ENCODE measurements around the gene CAMTA1.

Gene CAMTA1

DNA sequence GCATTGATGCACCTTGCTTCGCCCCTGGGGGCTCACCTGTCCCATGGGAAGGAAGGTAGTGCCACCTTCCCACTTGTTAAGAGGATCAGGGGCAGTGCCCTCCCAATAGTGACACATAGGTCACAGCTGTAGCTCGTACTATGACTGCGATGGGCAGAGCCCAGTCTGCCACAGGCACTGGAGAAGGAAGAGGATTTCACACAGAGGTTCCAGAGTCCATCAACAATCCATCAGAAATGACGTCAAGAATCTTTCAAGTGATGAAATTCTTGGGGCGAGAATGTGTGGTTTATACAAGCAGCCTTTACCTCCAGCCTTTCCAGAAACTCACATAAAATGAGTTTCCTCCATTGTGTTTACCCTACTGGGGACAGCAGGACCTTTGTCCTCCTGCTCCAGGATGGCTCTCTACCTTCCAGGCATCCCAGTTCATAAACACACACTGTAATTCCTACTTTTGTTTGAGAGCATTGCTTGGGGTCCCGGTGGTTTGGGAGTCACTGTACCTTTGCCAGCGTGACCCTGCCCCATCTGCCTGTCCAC is 725.2 kb downstream of the CAMTA1 start:
- DNase-seq = no peak

DNA sequence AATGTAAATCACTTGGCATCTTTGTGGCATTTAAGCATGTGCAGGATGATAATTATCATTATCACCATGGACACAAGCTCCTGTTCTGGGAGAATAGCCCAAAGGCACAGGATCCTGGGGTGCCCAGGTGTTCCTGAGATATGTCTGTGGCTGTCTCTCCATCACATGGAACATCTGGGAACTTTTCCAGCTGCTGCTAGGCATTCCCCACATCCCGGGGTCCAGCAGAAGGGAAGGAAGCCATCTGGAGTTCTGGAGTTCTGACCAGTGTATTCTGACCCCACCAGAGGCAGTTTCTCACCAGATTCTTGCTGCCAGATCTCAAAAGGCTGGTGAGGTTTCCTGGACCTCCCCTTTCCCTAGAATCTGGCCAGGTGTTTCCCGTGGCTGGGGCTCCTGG is 726.1 kb downstream of the CAMTA1 start:
- DNase-seq = no peak

DNA sequence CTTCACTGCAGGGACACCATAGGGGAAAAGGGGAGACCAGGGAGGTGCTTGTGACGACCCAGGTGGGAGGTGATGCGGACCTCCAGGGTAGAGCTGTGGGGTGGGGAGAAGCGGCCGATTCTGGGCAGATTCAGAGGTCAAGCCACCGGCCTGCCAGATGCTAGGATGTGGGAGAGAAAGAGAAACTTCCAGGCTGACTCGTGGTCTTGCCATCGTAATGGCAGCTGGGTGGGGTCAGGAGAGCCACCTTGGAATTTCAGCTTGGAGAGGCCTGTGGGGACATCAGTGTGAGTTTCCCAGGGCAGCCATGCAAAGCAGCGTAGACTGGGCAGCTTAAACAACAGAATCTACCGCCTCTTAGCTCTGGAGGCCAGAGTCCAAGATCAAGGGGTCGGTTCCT is 727.8 kb downstream of the CAMTA1 start:
- DNase-seq = no peak

DNA sequence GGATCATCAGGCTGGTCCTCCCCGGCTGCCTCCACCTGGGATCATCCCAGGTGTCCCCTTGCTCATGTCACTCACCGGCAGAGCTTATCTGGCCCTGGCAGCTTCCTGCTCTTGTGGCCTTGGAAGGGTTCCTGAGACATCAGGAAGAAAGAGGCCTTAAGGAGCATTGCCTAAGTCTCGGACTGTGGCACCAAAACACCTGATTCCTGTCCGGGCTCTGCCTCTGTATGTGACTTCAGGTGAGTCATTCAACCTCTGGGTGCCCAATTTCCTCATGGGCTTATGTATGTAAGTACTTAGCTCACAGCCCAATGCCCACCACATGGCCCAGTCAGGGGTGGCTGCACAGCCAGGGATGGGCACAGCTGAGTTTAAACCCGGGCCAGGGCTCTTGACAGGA is 729.9 kb downstream of the CAMTA1 start:
- no peak for DNase-seq

DNA sequence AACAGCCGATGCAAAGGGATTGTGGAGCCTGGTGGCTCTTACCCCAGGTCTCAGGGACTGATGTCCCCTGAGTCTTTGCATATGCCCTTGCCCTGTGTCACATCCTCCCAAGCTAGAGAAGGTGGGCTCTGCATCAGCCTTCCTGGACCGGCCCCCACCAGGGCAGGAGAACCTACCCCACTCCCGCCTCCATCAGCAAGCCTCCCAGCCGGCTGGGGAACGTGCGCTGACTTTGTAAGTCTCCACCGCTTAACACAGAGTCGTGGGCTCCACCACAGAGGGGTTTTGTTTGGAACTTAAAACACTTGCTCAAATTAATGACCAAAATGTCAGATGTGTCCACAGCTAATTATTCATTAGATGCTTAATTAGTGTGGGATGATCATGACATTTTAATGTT is 730.6 kb downstream of the CAMTA1 start:
- DNase-seq = no peak

DNA sequence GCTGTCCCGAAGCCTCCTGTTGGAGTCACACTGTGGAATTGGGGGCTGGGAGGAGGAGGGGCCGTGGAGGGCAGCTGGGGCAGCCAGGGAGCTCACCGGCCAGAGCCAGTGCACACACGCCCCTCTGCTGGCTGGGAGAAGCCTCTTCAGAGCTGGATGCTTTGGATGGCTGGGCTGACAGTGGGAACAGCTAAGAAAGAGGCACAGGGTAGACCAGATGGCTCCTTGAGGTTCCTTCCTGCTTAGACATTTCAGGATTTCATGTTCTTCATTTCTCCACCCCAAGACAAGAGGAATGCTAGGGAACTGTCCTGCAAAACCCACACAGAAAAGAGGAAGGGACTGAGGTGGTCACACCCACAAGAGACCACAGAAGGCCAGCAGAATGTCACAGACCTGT is 731.1 kb downstream of the CAMTA1 start:
- no peak for DNase-seq

DNA sequence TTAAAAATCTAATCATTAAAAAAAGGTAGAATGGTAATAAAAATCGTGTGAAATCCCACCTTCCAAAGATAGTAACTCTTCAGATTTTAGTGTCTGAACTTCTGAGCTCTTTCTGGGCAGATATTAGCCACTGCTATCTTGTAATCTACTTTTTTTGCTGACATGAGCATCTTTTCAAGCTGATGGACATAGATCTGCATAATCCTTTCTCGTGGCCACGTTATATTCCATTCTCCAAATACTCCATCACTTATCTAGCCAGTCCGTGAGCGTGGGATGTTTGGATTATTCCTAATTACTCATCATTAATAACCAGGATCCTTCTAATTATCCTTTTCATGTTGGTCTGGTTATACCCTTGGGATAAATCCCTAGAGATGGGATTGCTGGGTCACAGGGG is 731.7 kb downstream of the CAMTA1 start:
- DNase-seq = no peak

DNA sequence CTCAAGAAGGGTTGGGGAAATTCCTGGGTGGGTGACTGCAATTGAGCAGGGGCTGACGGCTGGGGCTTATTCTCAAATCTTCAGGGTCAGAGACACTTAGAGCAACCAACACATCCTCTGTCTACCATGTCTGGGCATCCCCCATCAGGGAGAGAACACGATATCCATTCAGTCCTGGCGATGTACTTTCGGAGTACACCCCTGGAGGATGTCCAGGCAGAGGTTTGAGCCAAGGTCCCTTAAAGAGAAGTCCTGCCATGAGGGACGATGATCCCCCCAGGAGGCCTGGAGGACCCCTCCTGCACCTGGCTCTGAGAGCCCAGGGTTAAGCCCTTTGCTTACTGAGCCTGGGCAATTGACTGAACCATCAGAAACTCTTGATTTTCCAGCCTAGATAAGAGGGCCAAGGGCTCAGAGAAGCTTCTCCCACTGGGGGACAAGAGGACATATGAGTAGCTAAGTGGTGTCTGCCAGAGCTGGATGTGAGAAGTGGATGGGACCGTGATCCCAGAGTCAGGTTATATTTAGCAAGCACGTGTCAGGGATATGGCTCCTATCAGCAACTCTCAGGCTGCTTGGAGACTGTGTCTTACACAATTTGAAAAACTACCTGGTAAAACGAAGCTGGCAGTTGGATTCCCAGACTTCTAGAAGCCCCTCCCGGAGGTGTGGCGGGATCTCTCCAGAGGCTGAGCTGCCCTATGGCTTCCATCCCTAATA is 732.5 kb downstream of the CAMTA1 start:
- DNase-seq = no peak

DNA sequence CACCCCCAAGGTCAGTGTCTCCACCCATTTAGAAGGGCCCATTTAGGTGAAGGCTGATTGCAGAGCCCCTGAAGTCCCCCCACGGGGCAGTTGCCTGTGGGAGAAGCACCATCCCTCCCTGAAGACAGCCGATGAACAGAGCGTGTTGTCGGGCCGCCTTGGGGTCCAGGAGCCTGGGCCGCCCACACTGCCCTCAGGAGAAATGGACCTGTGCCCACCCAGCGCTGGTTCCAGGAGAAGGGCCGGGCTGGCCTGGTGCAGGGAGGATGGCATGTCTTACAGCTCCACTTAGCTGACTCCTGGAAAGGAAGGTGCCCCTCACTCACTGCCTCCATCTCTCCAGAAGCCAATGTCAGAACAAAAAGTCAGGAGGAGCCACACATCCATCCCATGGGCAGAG is 733.2 kb downstream of the CAMTA1 start:
- no peak for DNase-seq

DNA sequence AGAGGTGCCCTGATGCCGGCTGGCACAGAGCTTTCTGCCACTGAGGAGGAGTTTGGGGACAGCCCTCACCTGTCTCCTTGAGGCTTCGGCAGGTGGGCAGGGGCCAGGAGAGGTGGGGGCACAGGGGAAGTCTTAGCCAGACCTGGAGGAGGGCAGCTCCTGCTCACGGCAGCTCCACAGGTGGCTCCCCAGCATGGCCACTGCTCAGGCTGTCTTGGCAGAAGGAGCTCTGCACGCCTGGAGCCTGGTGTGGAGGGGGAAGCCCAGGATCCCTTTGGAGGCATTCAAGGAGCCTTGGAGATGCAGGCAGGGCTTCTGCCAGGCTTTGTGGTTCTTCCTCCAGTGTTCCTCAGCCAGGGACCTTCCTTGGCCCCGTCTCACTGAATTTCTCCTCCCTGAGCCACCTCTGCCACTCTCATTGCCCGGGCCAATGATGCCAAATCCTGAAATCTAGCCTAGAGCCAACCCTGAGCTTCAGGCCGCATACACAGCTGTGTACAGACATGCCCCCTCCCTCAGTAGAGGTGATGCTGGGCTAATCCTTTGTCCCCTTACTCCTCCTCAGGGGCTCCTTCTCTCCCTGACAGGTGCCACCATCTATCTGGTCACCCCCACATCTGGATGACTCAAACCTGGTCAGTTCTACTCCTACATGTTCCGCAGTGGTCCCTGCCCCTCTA is 734.1 kb downstream of the CAMTA1 start:
- no peak for DNase-seq

DNA sequence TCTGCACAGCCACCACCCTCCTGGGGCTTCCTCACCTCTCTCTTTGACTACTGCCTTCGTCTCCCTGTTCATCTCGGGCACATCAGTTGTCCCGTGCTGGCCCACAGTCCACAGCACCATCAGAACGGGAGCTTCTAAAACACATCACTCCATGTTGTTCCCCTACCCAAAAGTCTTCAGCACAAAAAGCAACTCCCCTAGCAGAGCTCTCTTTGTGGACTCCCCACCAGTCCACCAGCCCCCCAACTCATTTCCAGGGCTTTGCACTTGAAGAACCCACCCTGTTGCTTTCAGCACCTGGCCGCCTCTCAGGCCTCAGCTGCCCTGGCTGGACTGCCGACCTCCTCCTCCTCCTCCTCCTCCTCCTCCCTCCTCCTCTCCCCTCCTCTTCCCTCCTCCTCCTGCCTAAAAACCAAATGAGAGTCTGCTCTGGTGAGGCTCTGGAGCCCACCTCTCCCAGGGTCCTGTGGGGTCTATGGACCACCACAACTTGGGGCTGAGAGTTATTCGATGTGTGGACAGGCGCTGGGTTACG is 734.7 kb downstream of the CAMTA1 start:
- DNase-seq = no peak

DNA sequence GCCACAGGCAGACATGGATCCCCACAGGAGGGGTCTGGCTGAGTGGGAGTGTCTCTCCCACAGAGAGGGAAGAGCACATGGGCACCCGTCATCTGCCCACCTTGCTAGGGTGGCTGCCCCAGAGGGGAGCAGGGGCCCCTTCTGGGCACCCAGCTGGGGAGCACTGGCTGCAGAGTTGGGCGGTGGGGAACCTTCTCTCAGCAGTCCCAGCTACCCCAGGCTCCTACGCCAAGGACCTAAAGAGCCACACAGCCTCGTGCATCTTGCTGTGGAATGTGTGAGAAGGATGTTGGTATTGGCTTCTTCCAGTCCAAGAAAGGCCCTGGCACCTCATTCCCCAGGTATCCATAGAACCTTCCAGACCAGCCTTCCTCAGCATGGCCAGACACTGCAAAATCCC is 735.2 kb downstream of the CAMTA1 start:
- DNase-seq = no peak

DNA sequence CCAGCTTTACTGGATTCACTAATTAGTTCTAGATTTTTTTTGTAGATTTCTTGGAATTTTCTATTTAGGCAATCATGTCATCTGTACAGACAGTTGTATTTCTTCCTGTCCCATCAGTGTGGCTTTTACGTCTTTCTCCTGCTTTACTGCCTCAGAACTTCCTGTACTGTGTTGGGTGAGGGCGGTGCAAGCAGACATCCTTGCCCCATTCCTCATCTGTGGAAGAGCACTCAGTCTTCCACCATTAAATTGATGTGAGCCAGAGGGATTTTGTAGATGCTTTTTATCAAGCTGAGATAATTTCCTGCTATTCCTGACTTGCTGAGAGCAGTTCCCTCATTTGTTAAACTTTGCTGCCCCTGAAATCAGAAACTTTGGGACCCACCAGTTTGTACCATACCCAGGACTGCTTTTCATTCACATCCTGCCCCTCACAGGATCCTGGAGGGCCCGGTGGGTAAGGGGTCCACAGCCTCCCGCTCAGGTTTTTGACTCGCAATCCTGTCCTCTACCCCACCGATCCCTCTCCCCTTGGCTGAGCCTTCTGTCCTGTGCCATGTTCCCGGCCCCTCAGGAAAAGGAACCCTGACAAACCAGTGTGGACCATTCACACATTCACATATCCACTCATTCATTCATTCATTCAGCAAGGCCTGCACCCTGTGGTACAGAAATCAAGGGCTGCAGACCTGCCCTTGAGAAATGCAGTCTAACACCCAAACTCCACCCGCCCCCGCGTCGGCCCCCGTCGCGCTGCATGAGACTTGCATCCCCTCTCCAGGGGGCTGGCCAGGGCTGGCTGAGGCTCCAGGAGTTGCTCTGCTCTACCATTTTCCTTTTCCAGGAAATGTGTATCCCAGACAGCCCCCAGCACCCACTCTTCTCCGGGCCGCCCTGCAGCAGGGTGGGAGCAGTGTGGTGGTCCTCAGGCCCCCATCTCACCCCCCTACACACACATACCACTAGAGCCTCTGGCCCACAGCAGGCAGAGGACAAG is 739.4 kb downstream of the CAMTA1 start:
- DNase-seq = no peak

DNA sequence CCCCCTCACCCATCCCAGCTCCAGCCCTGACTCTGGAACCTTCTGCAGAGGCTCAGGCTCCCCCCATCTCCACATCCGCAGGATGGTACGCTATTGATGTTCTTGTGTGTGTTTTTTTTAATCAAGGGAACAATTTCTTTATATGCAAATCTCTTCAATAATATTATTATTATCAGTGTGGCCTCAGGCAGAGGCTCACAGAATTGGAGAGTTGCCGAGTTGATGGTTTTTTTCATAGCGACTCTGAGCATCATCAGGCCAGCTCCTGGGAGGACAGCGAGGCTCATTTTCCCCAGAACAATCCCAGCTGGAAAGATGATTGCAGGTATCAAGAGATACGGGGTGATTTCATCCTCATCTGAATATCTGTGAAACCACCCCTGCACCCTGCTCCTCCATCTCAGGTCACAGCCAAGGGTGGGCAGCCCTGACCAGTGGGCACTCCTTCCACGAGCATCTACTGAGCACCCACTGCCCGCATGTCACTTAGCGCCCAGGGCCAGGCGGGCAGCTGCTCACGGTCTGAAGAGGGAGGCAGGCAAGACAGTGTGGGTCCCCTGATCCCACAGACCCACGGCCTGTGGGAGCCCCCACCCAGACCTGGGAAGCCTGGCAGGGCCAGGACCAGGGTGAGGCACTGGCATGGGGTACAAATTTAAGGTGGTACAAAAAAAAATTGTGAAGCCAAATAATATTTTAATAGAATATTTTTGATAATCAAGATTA is 740.2 kb downstream of the CAMTA1 start:
- DNase-seq = no peak

DNA sequence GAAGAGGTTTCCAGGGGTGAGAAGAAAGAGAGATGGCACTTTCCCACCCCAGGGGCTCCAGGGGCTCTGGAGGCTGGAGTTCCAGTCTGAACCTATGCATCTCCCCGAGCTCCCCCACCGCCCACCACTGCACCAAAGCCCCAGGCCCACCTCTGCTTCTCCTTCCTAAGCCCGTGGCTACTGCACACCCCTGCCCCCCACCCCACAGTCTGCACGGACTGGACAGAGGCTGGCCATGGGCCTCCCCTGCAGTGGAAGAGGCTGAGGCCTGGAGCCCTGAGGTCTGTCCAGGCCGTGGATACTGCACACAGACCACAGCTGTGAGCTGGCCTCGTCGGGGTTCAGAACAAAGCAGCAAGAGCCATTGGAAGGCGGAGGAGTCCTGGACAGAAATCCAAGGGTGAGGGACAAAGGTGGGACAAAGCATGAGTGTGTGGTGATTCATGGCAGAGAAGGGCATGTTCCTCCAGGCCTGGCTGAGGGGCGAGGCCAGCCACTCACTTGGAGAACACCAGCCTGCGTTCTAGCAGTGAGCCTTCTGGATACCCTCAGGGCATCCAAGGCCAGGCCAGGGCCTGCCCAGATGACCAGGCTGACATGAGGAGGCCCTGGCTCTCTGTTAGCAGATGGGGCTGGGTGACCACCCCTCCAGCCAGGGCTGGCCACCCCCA is 741.1 kb downstream of the CAMTA1 start:
- DNase-seq = no peak

DNA sequence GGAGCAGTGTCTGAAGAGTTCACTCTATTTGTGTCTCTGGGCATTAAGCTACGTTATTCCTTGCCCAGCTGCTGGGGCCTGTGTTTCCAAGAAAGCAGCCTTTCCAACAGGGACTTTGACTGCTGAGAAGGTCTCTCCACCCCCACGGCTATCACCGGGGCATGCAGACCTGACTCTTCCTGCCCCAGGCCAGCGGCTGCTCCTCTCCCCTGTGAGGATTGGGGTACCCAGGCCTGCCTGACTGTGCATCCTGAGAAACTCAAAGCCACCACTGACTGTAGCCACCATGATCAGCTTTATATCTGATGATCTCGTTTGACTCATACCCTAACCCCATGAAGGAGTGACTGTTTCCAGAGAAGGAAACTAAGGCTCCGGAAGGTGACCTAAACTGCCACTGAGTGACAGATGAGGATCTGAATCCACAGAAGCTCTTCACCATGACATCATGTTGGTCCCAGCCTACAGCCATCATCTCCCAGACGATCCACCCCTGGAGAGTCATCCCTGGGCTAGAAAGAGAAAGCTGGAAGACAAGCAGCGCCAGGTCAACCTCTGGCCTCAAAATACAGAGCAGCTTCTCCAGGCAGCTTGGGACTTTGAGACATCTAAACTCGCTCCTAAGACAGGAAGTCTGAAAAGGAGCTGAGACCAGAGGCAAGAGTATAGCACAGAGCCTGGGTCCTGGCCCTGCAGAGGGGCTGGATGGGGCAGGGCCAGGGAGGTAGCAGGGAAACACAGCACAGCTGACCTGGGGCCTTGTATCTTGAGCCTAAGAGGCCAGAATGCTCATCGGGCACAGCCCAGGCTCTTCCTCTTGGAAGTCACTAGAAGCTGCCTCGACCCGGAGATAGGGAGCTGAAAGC is 741.8 kb downstream of the CAMTA1 start:
- no peak for DNase-seq

DNA sequence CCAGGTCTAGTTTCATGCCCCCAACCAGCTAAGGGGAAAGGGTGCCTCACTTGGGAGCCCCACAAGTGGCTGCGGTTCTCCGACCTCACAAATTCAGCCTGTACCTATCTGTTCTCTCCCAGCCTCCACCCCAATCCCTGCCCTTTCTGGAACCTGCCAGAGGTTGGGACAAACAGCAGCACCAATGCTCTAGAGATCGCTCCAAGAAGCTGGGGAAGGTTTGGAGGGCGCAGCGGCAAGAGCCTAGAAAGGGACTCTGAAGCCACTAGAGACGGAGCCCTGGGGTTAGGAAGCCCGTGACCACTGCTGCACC is 742.4 kb downstream of the CAMTA1 start:
- DNase-seq = no peak

DNA sequence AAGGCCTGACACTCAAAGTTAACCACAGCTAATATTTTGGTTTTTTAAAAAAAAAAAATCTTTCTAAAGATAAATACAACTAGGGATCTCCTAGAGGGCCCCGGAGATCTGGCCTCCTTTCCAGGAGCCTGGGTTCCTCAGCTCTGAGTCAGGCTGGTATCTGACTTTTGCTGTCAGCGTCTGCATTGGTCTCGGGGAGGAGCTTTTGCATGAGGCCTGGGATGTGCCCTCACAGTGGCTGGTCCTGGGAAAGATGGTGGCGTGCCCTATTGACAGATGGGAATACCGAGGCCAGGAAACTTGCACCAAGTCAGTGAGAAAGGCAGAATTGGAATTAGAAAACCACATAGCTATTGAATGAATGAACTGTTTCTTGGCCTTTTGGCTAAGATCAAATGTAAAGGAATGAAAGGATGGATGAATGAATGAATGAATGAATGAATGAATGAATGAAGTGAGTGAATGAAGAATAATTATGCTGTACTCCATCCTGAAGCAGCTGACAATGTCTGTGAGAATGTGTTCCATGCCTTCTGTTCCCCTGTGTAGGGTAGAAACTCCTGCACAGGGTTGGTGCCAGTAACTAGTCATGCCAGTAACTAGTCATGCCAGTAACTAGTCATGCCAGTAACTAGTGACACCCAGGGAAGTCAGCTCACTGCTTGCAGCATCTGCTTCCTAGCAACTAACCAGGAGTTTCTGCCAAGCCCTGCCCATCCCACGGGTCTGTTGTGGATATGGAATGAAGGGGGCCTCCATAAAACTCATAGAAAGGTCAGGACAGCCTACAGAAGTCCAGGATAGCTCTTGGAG is 743.3 kb downstream of the CAMTA1 start:
- DNase-seq = no peak

DNA sequence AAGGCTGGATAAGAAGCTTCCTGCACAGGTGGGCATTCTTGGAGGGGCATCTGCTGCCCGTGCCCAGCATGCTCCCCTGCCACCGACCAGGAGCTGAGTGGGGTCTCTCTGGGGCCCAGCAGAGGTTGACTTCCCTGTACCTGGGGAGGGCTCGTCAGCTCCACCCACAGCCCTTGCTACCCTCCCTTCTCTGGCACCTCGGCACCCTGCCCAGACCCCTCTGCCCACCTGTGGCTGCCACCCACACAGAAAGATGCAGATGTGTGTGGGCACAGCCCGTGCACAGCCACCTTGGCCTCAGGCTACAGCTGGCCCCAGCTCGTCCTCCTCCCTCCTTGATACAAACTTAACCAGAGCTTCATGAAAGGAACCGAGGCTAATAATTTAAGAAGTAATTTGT is 744.7 kb downstream of the CAMTA1 start:
- DNase-seq = no peak
